Activated CD8-positive, alpha-beta memory T cell treated with anti-CD3 and anti-CD28 coated beads for 24 hours (primary cell): Measurements from ENCODE around the gene TP63.

Source experiments
- DNase-seq: peaks from one replicate; pipeline ENCODE4 v3.0.0-alpha.2; 2020

TP63 gene

GRCh38 chr3:189941125-189941524, 309.9 kb downstream of the TP63 start:
- DNase-seq: no peak

GRCh38 chr3:189941679-189942078, 310.5 kb downstream of the TP63 start:
- no peak for DNase-seq

- no peak for DNase-seq
These were observed 311.8 kb downstream of the TP63 start for GRCh38 chr3:189942948-189943347.

DNA sequence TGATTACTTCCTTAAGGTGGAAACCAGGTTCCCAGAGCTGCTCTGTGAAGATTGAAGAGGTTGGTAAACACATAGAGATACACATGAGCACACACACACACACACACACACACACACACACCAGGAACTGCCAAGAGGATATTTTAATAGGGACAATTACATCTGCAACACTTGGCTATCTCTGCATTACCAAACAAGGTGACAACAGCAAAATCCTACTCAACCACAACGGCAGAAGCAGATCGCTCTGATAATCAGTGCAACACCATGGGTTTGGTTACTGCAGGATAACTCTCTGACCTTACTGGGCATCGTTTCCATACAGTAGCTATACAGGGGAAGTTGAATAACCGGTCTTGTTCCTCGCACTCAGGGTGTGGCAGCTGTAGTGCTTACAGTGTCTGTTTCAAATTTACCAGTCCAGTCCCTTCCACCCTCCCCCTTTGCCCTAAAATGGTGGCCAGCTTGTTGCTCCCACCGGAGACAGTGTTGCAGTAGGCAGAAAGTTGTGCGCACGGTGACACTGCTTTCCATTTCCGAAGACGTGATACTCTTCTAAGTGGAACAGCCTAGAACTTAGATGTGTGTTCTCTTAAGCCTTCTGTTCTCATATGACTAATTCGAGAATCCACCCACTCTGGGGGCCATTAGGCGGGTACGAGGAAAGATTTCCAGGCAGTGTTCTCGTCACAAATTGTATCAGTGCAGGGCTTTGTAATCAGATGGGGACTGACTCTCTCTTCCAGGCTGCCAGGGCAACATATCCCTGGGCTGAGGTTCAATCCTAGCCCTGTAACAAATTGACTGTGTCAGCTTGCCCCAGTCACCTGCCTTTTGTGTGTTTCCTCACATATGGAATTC, 313.3 kb downstream of the TP63 start:
- DNase-seq: no peak

GRCh38 chr3:189945935-189946709, 314.9 kb downstream of the TP63 start:
- DNase-seq: no peak
